Measurements from ENCODE around the gene CHRM2.

CHRM2 gene

DNA sequence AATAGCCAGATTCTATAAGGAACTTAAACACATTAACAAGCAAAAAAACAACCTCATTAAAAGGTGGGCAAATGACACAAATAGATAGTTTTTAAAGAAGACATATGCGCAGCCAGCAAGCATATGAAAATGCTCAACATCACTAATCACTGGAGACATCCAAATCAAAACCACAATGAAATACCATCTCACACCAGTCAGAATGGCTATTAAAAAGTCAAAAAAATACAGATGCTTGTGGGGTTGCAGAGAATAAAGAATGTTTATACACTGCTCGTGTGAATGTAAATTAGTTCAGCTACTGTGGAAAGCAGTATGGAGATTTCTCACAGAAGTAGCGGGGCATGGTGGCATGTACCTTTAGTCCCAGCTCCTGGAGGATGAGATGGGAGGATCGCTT, 164.0 kb downstream of the CHRM2 start:
- no peak for DNase-seq

GRCh38 chr7:137036768-137037167, 168.3 kb downstream of the CHRM2 start:
- DNase-seq: no peak

GRCh38 chr7:137038706-137039105, 170.3 kb downstream of the CHRM2 start:
- DNase-seq: no peak

- DNase-seq: no peak
These were observed 172.3 kb downstream of the CHRM2 start for GRCh38 chr7:137040745-137041144.

- no peak for DNase-seq
These were observed 177.1 kb downstream of the CHRM2 start for GRCh38 chr7:137045573-137045972.

GRCh38 chr7:137069249-137069963, 201.0 kb downstream of the CHRM2 start:
- DNase-seq: no peak
